HUDEP-2 (cell line): ENCODE results near the gene EML6.

Experiments
- DNase-seq, 76 experiments: peaks; one replicate each; lab custom pipeline; 2025; ENCODE audit not compliant: unreplicated experiment in 76 of 76; lab: John Stamatoyannopoulos, UW

The EML6 gene

DNA sequence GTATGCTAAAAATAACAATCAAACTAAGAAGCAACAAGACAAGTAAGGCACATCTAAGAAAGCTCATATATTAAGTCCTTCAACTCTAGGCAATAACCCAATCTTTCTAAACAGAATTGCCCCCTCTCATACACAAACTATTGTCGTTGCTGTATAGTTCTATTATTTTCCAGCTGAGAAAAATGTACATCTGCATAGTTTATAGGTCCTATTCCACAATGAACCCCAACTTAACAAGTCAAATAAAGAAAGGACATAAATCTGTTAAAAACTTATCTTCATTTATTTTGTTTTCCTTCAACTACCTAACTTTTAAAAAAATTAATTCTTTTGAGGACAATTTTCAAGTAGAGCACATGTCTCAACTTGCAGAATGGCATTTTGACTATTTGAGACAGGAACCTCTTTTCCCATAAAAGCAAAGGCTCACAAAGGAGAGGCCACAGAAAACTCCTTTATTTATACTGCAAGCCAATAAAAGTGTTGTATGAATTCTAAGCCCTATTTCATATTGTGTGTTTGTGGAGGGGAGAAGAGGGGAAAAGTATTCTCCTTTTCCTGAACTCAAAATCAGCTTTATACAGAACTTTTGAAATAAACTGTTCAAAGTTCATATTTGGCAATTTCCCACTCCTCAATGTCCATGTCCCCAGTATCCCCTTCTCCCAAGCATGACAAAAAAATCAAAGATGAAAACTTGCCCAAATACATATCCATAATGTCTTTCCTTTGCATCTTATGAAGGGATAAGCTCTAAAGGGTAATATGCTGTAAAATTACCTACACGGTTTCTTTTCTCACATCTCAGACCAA, 289.4 kb downstream of the EML6 start:
- DNase-seq = no peak

DNA sequence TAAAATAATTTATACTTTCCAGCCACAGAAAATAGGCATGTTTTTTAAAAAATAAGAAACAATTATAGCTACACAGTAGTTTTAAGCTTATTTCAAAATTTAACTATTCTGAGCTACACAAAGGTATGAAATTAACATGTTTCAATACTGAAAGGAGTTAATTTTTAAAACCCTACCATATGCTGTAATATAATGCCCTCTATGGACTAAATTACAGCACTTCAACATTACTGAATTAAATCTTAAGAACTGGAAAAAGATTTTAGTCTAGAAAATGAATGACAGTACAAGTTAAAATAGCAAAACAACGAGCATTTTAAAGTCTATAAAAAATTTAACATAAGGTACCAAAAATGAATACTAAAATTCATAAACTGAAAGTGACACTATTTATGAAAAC, 290.5 kb downstream of the EML6 start:
- no peak for DNase-seq

DNA sequence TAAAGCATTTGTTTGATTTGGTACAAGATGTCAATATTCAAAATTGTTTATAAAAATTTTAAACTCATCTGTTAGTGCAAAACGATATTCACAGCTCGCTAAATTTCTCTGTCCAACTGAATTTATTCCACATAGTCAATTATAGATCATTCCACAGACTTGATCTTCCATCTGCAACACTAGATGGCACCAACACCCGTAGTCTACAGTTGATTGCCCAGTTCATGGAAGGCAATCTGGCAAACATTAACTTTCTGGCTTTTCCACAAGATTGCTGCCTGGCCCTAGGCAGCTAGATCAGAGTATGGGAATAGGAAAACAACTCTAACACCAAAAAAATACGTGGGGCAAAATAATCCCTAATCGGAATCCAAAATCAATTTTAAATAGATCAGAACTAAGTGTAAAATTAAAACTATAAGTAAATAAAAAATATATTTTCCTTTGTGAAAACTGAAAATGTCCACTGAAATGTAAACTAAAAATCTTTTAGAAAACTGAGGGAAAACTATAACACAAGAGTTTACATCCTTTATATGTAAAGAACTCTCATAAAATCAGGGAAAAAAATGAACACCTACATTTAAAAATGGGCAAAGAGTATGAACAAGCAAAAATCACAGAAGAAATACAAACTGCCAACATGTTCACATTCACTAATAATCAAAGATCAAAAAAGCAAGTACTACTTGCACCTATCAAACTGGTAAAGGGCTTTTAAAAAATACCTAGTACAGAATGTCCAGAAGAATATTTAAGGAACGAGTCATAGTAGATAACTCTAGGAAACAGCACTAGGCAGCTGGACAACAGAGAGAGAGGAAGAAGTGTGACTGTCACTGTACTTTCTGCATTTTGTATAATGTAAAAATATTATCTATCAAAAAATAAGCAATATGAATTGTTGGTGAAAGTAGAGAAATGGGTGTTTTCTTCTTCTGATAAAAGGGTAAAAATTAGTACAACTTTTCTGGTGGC, 291.8 kb downstream of the EML6 start:
- peak in 39 of 76 experiments; percentile 8 to 59 (median 33) for DNase-seq

DNA sequence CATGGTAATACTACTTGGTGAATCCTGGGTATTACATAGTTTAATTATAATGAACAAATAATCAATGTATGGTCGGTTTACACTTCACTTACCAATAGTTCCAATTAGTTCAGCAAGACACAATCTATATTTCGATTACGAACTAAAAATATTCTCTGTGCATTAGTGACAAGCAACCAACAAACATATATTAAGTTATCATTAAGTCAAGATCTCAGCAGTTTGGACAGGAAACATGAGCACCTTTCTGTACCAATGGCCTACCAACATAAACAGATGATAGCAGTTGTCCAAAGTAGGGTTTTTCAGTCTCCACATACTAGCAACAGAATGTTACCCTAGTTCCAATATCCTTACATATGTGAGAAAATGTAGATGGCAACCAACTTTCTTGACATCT, 294.0 kb downstream of the EML6 start:
- DNase-seq = no peak

DNA sequence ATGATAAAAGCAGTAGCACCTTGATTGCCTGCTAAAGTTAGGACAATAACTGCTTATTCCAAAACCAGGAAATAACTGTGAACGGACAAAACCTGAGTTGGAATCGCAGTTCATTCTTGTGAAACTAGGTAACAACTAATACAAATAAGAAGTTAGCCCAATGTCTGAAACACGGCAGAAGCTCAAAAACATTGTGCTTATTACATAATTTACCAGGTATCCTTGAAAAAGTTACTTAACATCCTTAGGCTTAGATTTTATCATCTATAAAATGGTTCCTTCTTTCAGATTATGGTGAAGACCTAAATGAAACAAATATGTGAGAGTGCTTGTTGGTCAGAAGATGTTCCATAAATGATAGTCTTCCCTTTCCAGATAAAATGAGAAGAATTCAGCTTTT, 294.4 kb downstream of the EML6 start:
- DNase-seq = no peak

DNA sequence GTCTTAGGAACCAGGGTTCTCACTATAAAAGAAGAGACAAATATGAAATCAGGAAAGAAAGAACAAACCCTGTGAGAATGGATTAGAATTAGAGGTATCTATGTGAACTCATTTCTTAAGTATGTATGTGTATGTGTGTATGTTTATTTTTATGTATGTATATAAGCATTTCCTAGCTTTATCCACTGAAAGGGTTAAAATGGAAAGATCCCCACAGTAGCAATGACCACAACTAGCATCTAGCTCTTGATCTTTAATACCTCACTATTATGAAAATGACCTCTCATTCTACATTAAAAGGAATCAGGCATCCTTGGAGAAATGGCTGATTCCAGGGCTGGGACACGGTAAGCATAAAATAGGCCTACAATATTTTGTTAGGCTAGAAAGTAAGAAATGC, 295.2 kb downstream of the EML6 start:
- DNase-seq = no peak

DNA sequence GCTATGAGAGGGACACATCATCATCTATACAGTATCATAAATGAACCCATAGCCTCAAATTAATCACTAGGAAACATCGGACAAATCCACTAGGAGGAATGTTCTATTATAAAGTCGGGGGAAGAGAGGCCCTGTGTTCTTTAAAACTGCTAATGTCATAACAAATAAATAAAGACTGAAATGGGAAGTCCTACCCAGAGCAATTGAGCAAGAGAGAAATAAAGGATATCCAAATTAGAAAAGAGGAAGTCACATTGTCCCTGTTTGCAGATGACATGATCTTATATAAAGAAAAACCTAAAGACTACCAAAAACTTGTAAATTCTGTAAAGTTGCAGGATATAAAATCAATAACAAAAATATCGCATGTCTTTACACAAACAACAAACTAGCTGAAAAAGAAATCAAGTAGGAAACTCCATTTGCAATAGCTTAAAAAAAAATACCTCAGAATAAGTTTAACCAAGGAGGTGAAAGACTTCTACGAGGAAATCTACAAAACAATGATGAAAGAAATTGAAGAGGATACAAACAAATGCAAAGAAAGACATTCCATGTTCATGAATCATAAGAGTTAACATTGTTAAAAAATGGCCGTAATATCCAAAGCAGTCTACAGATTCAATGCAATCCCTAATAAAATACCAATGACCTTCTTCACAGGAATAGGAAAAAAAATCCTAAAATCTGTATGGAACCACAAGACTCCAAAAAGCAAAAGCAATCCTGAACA, 296.2 kb downstream of the EML6 start:
- no peak for DNase-seq
